Pancreas (tissue), 10 donors: ENCODE measurements around the gene ZNF318. TPM values are rescaled to one million over a fixed set of nuclear protein-coding genes. Genes with fewer than 3 reads are reported as not detected.

ENCODE experiments used
- ATAC-seq, 4 donors: fragments of 200-7000 bp; cut with Tn5 transposase; one replicate each; pipeline versions ENCODE4 v1.8.0 to v1.9.1; 2020; ENCODE audit warnings: mild to moderate bottlenecking in 4 of 4, moderate library complexity in 4 of 4
- DNase-seq, 6 donors: peaks; one replicate each; pipeline ENCODE4 v3.0.0-alpha.2; 2020
- FAIRE-seq: peaks from 2 replicates; lab custom pipeline; 2012; peaks lifted over from hg19 to GRCh38; lab: Jason Lieb, UNC
- H3K27ac ChIP-seq, 4 donors: fragments of 200-600 bp; sonication (generic); 1 replicate in 3 of 4; 2 replicates in 1 of 4; pipeline versions ENCODE4 v1.5.0 to v1.8.0; 2020
- H3K27me3 ChIP-seq, 4 donors: fragments of 200-600 bp; one replicate each; pipeline ENCODE4 v1.8.0; 2021
- H3K36me3 ChIP-seq, 3 donors: fragments of 200-600 bp; sonication (generic) in 1 of 3; one replicate each; pipeline versions ENCODE4 v1.5.0 to v1.8.0; 2020 to 2021
- H3K4me1 ChIP-seq, 3 donors: fragments of 200-600 bp; one replicate each; pipeline ENCODE4 v1.8.0; 2021
- H3K4me3 ChIP-seq, 4 donors: fragments of 200-600 bp; sonication (generic) in 2 of 4; one replicate each; pipeline versions ENCODE4 v1.5.0 to v1.8.0; 2020 to 2021
- H3K9me3 ChIP-seq, 4 donors: fragments of 200-600 bp; one replicate each; pipeline ENCODE4 v1.8.0; 2021
- CTCF ChIP-seq, 4 donors: fragments of 200-600 bp; sonication (generic) in 3 of 4; IDR thresholded peaks; one replicate each; pipeline versions ENCODE4 v1.5.0 to v1.8.0; 2021; ENCODE audit warnings: antibody characterized with exemption in 4 of 4
- WGBS, 2 donors: extraction: QIAGEN DNeasy Blood & Tissue Kit; methylation state at CpG; one replicate each; pipeline ENCODE4 v1.1.7; 2013; 5-methylcytosine and 5-hydroxymethylcytosine counted together
- intact Hi-C, 3 donors: fragments of 100-400 bp; cut with DNase I; formaldehyde crosslinking; loops; one replicate each; pipeline versions ENCODE4 v1.11.1 to v1.14.2; 2022
- polyA plus RNA-seq, 2 donors: library from polyadenylated mRNA; stranded (reverse); fragments of 200-250 nt; gene quantifications; one replicate each; pipeline ENCODE4 v1.2.3, GENCODE V29; 2013
- total RNA-seq, 6 donors: library from RNA; stranded (reverse); fragmentation: NEBNext Ultra II Directional in 4 of 6; extraction: Animal tissue kit (Norgen Biotek cat#: 25700) in 4 of 6; gene quantifications; one replicate each; pipeline versions ENCODE4 v1.2.1 to v1.2.4, GENCODE V29; 2021 to 2023
- donor health status: healthy with polysubstance abuse.
- donor health status: DM: no; HTN: no; CAD: no; lungs with moderate emphysema.
- donor health status: DM: no; HTN: no; CAD: no.
- donor health status: control.
- donor health status: control.
- donor health status: Bipolar disorder and iron deficiency.
- donor health status: DM: yes; HTN: yes; CAD: no.
- donor health status: DM: no; HTN: no; CAD: no.
- donor health status: DM: no; HTN: no; CAD: no.
- donor health status: DM: yes; HTN: yes; CAD: no.

ZNF318 gene
- total and polyA plus RNA-seq, 8 donors = 6.2 to 13.0 (median 8.7) TPM

GRCh38 chr6:43301081-43301870 lies 68.2 kb downstream of the ZNF318 start:
- ATAC-seq (no peak), FAIRE-seq (no peak), DNase-seq (no peak)
- 78 to 86% methylated on average over 15 of the region's 15 CpGs for WGBS, 2 donors
- no peaks in the 10 kb centered on the region for H3K36me3 ChIP-seq
- no peaks in the 10 kb centered on the region for H3K27me3 ChIP-seq
- no peaks in the 10 kb centered on the region for H3K9me3 ChIP-seq
- no peak for TF ChIP-seq CTCF (IDR thresholded peaks at IDR 0.05)
- no peaks in the 10 kb centered on the region for H3K4me1 ChIP-seq
- intact Hi-C loops = no loop called here
- no peak overlapping the region for H3K27ac ChIP-seq
- no peak overlapping the region for H3K4me3 ChIP-seq

- Histone ChIP-seq H3K36me3 (no peaks in the 10 kb centered on the region), H3K9me3 (no peaks in the 10 kb centered on the region), H3K27me3 (no peaks in the 10 kb centered on the region), H3K27ac (no peak overlapping the region), H3K4me1 (no peaks in the 10 kb centered on the region), H3K4me3 (no peak overlapping the region)
- ATAC-seq (no peak), DNase-seq (no peak), FAIRE-seq (no peak)
- no peak for TF ChIP-seq CTCF (IDR thresholded peaks at IDR 0.05)
- intact Hi-C loops = no loop called here
- 79 to 84% methylated on average over 18 of the region's 18 CpGs for WGBS, 2 donors
These were observed 69.8 kb downstream of the ZNF318 start for GRCh38 chr6:43299338-43300293.

- Histone ChIP-seq H3K27ac (no peak overlapping the region), H3K27me3 (no peaks in the 10 kb centered on the region)
These were observed 70.7 kb downstream of the ZNF318 start for GRCh38 chr6:43298565-43299337.

More at GRCh38 chr6:43298565-43299337, 70.7 kb downstream of the ZNF318 start:
- Histone ChIP-seq H3K4me3 (no peak overlapping the region), H3K4me1 (no peaks in the 10 kb centered on the region), H3K36me3 (no peaks in the 10 kb centered on the region), H3K9me3 (no peaks in the 10 kb centered on the region)
- intact Hi-C loops = no loop called here
- FAIRE-seq (no peak), ATAC-seq (no peak), DNase-seq (no peak)
- TF ChIP-seq CTCF (IDR thresholded peaks at IDR 0.05) = no peak
- 70 to 74% methylated on average over 12 of the region's 12 CpGs for WGBS, 2 donors
